Smooth muscle cell (in vitro differentiated cells): ENCODE results near the gene DENND2A. TPM values are rescaled to one million over a fixed set of nuclear protein-coding genes. Genes with fewer than 3 reads are reported as not detected.
"Not testable (repeated sequence)": the region's sequence is repeated elsewhere in the genome, so short reads cannot be mapped to it uniquely, and the experiment has no call there.

Source experiments
- DNase-seq: peaks from one replicate; lab custom pipeline; 2025; ENCODE audit not compliant: unreplicated experiment; lab: John Stamatoyannopoulos, UW
- H2AFZ ChIP-seq: fragments of 200-600 bp; sonication (generic); 2 replicates; pipeline ENCODE4 v1.6.0; 2016; ENCODE audit warnings: antibody characterized with exemption, low read depth, mild to moderate bottlenecking
- H3F3A ChIP-seq: fragments of 200-600 bp; sonication (generic); 2 replicates; pipeline ENCODE4 v1.6.0; 2017; ENCODE audit warnings: antibody characterized with exemption, low read depth
- H3K27ac ChIP-seq: fragments of 200-600 bp; sonication (generic); 2 replicates; pipeline ENCODE4 v1.5.1; 2016; ENCODE audit warnings: low read depth, mild to moderate bottlenecking
- H3K27me3 ChIP-seq: fragments of 200-600 bp; sonication (generic); 2 replicates; pipeline ENCODE4 v1.6.1; 2016; ENCODE audit warnings: low read depth, mild to moderate bottlenecking
- H3K36me3 ChIP-seq: fragments of 200-600 bp; sonication (generic); 2 replicates; pipeline ENCODE4 v1.5.1; 2016; ENCODE audit warnings: low read depth
- H3K4me1 ChIP-seq: fragments of 200-600 bp; sonication (generic); 2 replicates; pipeline ENCODE4 v1.5.1; 2016; ENCODE audit warnings: low read depth
- H3K4me2 ChIP-seq: fragments of 200-600 bp; sonication (generic); 2 replicates; pipeline ENCODE4 v1.6.0; 2016; ENCODE audit warnings: mild to moderate bottlenecking
- H3K4me3 ChIP-seq: fragments of 200-600 bp; sonication (generic); 2 replicates; pipeline ENCODE4 v1.5.1; 2016; ENCODE audit warnings: mild to moderate bottlenecking
- H3K79me2 ChIP-seq: fragments of 200-600 bp; sonication (generic); 2 replicates; pipeline ENCODE4 v1.6.0; 2016; ENCODE audit warnings: low read depth, mild to moderate bottlenecking
- H3K9ac ChIP-seq: fragments of 200-600 bp; sonication (generic); 2 replicates; pipeline ENCODE4 v1.6.0; 2016; ENCODE audit warnings: low read depth
- H3K9me3 ChIP-seq: fragments of 200-600 bp; sonication (generic); replicated peaks from 2 replicates; pipeline ENCODE4 v1.5.1; 2016; ENCODE audit warnings: low read depth
- H4K20me1 ChIP-seq: fragments of 200-600 bp; sonication (generic); 2 replicates; pipeline ENCODE4 v1.6.0; 2016; ENCODE audit warnings: low read depth
- CTCF ChIP-seq: fragments of 200-600 bp; sonication (generic); IDR thresholded peaks from 2 replicates; pipeline ENCODE4 v1.5.1; 2017; ENCODE audit warnings: borderline replicate concordance, mild to moderate bottlenecking, antibody characterized with exemption; ENCODE audit not compliant: insufficient read depth, poor library complexity, severe bottlenecking
- WGBS: methylation state at CpG from one replicate; pipeline ENCODE4 v1.1.7; 2016; ENCODE audit warnings: low lambda C conversion rate; 5-methylcytosine and 5-hydroxymethylcytosine counted together
- polyA plus RNA-seq: library from polyadenylated mRNA; unstranded; fragments of >200 nt; fragmentation: Nextera tagmentation; extraction: Ambion mirVana; gene quantifications from 2 replicates; pipeline ENCODE4 v1.2.1, GENCODE V29; 2016
- total RNA-seq: library from RNA; depleted of rRNA; stranded (reverse); fragments of >200 nt; gene quantifications from 2 replicates; pipeline ENCODE4 v1.2.3, GENCODE V29; 2014

DENND2A gene
- total and polyA plus RNA-seq, 2 experiments from 2014 or later, result 1.8 to 4.6 TPM

- no peaks in the 10 kb centered on the region for H3K36me3 ChIP-seq
- H4K20me1 ChIP-seq, result peaks cover 35% of the 10 kb centered on the region
- WGBS, result 18% methylated on average over 7 of the region's 7 CpGs
- H3K4me2 ChIP-seq, result peak overlapping the region; percentile 72
- no peaks in the 10 kb centered on the region for H3K27me3 ChIP-seq
- H3K4me1 ChIP-seq, result peaks cover 11% of the 10 kb centered on the region
- H3F3A ChIP-seq, result peaks cover 33% of the 10 kb centered on the region
- no peak overlapping the region for H2AFZ ChIP-seq
- no peak overlapping the region for H3K9ac ChIP-seq
- H3K9me3 ChIP-seq, result no peaks in the 10 kb centered on the region
- peaks cover 14% of the 10 kb centered on the region for H3K79me2 ChIP-seq
- DNase-seq, result no peak
- no peak overlapping the region for H3K4me3 ChIP-seq
- TF ChIP-seq CTCF, result no peak
- H3K27ac ChIP-seq, result peak overlapping the region; percentile 31
These were observed 9.0 kb downstream of the DENND2A start for GRCh38 chr7:140631602-140632001.

- TF ChIP-seq CTCF, result no peak
- H3F3A ChIP-seq, result peaks cover 39% of the 10 kb centered on the region
- H3K4me2 ChIP-seq, result peak overlapping the region; percentile 56
- H3K27me3 ChIP-seq, result no peaks in the 10 kb centered on the region
- H3K4me1 ChIP-seq, result peaks cover 12% of the 10 kb centered on the region
- H3K9ac ChIP-seq, result no peak overlapping the region
- WGBS, result 88% methylated on average over 6 of the region's 6 CpGs
- H3K27ac ChIP-seq, result peak overlapping the region; percentile 31
- no peak overlapping the region for H2AFZ ChIP-seq
- H3K4me3 ChIP-seq, result no peak overlapping the region
- H3K36me3 ChIP-seq, result no peaks in the 10 kb centered on the region
- peaks cover 31% of the 10 kb centered on the region for H4K20me1 ChIP-seq
- H3K79me2 ChIP-seq, result peaks cover 14% of the 10 kb centered on the region
- DNase-seq, result no peak
- H3K9me3 ChIP-seq, result no peaks in the 10 kb centered on the region
These were observed 9.6 kb downstream of the DENND2A start for GRCh38 chr7:140631021-140631420.

GRCh38 chr7:140625908-140626868 is 14.4 kb downstream of the DENND2A start:
- Histone ChIP-seq H3K4me2 (peak overlapping the region; percentile 64), H3K4me1 (peaks cover 7% of the 10 kb centered on the region), H3K27ac (peak overlapping the region; percentile 82), H3K27me3 (no peaks in the 10 kb centered on the region), H3K9me3 (no peaks in the 10 kb centered on the region), H4K20me1 (peaks cover 8% of the 10 kb centered on the region), H3K79me2 (peaks cover 12% of the 10 kb centered on the region), H2AFZ (no peak overlapping the region), H3K9ac (no peak overlapping the region), H3K4me3 (no peak overlapping the region), H3K36me3 (no peaks in the 10 kb centered on the region), H3F3A (peaks cover 42% of the 10 kb centered on the region)
- peak; percentile 38 for DNase-seq
- WGBS, result 38% methylated on average over 17 of the region's 17 CpGs
- no peak for TF ChIP-seq CTCF

GRCh38 chr7:140625192-140625558 is 15.4 kb downstream of the DENND2A start:
- not testable (repeated sequence) for H2AFZ ChIP-seq, H4K20me1 ChIP-seq, H3K27me3 ChIP-seq, H3K27ac ChIP-seq, H3K4me2 ChIP-seq, DNase-seq, H3K4me1 ChIP-seq, H3K4me3 ChIP-seq, H3K9me3 ChIP-seq, H3K36me3 ChIP-seq, H3K9ac ChIP-seq
- 83% methylated on average over 10 of the region's 10 CpGs for WGBS
- Histone ChIP-seq H3F3A (peaks cover 36% of the 10 kb centered on the region), H3K79me2 (peaks cover 14% of the 10 kb centered on the region)
